ENCODE measurements around the gene DNM3.
"Not testable (repeated sequence)": the region's sequence is repeated elsewhere in the genome, so short reads cannot be mapped to it uniquely, and the experiment has no call there.

The DNM3 gene

DNA sequence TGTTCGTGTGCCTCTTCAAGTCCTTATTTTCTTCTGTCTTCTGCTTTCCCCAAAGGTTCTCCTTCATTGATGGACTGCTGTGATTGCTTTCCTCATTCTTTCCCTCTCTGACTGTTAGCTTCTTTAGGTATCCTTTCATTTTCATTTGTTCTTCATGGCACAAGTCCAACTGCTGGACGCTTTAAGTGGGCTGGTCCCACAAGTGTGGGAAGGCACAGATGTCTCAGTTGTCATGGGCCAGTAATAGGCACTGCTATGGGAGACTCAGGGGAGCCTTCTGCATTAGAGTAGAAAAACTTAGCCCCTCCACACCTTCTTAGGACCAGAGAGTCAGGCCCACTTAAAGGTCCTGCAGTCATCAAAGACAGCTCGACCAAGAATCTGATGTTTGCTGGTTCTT, 456.8 kb downstream of the DNM3 start:
- no peak for DNase-seq

DNA sequence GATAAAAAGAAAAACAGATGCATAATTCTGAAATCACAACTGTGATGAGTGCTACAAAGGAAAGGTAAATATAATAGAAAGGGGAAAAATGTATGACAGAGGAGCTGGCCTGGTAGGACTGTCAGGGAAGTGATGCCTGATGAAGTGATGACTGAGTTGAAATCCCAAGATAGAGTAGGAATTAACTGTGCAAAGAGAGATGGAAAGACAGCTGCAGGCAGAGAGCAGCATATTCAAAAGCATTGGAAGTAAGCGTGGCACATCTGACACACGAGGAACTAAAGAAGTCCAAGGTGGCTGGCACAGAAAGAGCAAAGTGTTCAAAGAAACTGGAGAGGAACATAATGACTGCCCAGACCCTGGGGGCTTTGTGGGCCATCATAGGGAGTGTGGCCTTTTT, 457.6 kb downstream of the DNM3 start:
- no peak for DNase-seq

DNA sequence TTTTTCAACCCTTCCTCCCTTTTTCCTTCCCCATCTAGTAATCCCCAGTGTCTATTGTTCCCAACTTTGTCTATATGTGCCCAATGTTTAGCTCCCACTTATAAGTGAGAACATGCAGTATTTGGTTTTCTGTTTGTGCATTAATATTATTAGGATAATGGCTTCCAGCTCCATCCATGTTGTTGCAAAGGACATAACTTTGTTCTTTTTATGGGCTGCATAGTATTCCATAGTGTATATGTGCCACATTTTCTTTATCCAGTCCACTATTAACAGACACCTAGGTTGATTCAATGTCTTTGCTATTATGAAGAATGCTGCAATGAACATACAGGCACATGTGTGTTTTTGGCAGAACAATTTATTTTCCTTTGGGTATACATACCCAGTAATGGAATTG, 458.2 kb downstream of the DNM3 start:
- DNase-seq, result no peak

DNA sequence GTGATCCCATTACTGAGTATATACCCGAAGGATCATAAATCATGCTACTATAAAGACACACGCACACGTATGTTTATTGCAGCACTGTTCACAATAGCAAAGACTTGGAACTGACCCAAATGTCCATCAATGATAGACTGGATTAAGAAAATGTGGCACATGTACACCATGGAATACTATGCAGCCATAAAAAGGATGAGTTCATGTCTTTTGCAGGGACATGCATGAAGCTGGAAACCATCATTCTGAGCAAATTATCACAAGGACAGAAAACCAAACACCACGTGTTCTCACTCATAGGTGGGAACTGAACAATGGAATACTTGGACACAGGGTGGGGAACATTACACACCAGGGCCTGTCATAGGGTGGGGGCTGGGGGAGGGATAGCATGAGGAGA, 466.2 kb downstream of the DNM3 start:
- DNase-seq, result not testable (repeated sequence)

DNA sequence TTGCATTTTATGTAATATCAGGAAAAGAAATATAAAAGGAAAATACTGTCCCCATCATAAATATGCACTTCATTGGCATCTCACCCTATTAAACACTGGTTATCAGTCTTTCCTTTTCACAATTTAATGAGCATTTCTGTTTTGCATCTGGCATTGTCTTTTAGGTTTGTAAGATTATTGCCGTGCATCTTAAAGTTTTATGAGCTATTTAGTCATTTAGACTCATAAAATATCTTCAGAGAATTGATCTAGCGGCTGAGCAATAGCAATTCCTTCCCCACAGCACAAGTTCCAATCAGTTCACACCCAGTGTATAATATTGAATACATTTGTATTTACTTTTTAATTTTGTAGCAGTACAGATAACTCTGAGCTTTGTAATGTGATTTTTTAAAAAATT, 466.8 kb downstream of the DNM3 start:
- no peak for DNase-seq

DNA sequence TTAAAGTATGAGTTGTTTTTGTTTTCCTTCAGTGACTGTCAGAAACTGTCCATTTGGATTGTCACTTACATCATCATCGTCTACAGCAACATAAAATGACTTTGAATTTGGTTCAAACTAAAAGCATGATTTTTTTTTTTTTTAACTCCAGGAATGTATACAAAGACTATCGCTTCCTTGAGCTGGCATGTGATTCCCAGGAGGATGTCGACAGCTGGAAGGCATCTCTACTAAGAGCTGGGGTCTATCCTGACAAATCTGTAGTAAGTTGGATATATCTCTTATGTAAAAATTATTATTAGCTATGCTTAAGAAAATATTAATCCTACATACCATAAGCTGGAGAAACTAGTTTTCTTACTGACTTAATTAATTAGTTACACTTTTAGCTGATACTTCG, 467.3 kb downstream of the DNM3 start:
- no peak for DNase-seq

DNA sequence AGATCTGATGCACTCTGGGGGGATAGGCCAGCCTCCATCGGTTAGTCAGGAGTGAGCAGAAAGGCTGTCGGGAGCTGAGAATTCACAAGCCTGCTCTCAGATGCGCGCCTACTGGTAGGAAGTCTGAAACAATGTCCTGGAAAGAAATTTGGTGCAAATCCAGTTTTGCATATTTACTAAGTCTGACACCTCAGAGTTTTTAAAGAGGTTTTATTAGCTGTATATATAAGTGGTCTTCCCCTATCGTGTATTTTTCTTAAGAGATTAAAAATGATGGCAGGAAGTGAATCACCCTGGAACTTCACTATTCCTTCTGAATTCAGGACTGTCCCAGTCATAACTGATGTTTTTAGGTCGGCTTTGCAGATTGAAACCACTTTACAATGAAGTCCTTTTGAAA, 479.4 kb downstream of the DNM3 start:
- no peak for DNase-seq

DNA sequence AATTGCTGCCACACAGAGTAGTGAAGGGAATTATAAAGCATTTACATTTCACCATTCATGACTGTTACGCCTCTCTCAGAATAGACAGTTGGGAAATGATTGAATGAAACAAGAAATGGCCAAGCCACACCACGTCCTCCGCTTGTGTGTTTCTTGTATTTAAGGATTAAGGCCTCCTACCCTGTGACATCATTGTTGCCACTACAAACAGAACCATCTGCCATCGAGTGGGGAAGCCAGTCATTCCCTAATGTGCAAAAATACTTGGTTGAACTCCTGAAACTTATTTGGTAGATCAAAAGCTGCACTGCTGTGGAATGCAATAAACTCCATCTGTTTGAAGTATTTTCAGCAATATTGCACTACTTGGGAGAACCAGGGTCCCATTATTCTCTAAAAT, 480.2 kb downstream of the DNM3 start:
- no peak for DNase-seq

DNA sequence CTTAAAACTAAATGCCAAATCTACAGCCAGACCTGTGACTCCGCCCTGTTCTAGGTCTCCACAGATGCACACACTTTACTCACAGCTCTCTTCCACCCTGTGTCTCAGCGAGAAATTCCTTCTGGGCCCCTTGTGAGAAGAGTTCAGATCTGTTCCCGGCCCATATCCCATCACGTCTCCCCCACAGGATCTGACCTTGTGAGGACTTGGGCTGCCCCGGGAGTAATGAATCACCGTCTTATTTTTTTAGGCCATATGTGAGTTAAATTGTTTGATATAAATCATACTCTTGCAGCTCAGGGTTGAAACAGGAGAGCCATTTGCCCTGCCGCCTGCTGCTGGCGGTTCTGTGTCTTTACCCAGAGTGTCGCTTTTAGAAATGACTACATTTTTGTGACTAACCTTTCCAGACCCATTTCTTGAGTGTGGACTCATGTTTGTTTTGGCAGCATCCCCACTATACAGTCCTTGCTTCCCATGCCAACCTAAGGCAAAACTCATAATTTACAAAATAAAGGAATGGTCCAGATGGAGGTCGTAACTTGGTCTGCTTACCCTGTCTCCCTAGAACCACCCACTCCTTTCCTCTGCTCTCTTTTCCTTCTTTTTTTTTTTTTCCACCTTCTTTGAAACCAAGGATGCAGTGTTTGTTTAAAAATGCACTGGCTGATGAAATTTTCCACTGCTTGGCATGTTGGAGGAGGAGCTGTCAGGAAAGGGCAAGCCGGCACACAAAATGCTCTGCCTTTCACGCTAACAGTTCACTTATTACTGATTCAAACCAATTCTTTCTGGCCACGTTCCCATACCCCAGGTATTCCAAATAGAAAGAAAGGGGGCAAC, 481.1 kb downstream of the DNM3 start:
- DNase-seq, result no peak

DNA sequence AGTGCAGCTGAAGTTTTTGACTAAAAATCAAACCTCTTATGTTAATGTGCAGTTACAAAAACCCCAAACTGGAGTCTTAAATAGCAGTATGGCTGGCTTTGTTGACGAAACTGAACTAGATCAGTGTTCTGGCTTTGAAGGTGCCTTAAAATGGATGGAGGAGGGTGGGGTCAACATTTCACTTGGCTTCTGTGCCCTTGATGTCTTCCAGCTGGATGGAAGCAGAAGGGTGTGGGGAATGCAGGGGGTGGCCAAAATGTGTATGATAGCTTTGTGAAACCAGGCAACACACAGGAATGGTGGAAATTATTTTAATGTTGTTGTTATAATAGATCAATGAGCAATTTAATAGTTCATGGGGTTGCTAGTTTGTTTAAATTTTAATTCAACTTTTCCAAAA, 482.4 kb downstream of the DNM3 start:
- no peak for DNase-seq

DNA sequence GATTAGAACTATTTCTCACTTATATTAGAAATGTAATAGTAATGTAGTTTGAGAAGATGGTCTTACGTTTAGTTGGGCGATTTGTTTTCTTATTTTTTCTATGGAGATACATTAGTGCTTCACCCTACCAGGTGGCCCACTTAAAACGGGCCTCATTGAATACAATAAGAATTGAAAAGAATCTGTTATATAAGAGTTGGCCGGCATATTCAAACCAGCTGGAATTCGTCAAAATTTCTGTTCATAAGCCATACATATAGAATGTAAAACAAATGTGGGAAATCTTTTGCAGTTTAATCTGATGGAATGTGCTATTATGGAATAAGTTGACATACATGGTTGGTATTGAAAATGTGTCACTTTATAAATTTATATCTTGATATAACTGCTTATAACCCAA, 482.8 kb downstream of the DNM3 start:
- DNase-seq, result no peak

DNA sequence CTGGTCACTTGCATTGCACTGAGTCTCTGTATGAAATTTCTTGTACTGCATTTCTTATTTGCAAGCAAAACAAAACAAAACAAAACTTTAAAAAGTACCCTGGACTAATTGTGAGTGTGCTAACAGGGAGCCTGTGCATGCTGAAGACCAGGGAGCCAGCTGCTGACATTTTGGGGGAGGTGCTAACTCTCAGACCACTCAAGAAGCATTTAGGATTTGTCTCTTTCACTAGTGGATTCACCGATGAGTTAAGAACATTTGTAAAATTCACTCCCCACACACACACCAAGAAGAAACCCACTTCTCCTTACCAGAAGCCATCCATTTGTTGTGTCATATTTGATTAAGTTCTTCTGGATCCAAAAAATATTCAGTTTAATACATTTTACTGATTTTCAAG, 483.5 kb downstream of the DNM3 start:
- no peak for DNase-seq

DNA sequence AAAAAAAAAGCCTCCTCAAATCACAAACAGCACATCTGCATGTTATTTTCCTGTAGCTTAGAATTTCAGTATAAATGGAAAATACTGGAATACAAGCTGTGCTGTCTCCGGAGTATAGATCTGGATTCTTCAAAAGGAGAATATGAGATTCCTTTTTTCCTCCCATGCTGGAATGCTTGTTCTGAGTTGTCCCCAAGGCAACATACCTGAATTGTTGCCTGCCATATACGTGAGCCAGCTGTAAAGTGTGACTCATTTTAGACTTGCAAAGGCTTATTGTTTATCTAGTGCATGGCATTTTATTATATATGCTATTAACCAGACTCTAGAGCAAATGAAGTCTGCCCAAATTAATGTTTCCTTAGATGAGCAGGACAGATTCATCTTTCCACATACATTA, 484.2 kb downstream of the DNM3 start:
- no peak for DNase-seq

DNA sequence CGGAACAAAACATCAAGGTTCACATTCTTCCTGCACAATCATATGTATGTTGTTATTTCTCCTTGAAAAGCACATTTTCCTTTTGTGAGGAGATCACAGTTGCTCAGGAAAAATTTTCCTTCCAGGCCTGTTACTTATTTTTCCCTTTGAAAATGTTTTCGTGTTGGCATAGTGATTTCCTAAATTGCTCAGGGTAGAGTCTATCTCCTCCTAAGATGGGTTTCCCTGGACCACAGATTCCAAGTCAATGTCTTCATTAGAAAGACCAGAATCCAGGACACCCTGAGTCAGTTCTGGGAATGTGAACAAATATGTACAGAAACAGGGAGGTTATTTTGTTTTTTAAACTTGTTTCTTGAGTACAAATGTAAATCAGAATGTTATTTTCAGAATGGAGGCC, 484.8 kb downstream of the DNM3 start:
- no peak for DNase-seq

DNA sequence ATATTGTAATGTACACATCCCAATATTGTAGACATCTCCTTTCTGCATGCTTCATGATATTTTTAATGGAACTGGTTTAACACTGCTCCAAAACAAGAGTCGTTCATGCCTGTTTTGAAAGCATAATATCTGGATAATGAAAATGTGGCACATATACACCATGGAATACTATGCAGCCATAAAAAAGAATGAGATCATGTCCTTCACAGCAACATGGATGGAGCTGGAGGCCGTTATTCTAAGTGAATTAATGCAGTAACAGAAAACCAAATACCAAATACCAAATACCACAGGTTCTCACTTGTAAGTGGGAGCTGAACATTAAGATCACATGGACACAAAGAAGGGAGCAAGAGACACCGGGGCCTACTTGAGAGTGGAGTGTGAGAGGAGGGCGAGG, 487.0 kb downstream of the DNM3 start:
- no peak for DNase-seq

DNA sequence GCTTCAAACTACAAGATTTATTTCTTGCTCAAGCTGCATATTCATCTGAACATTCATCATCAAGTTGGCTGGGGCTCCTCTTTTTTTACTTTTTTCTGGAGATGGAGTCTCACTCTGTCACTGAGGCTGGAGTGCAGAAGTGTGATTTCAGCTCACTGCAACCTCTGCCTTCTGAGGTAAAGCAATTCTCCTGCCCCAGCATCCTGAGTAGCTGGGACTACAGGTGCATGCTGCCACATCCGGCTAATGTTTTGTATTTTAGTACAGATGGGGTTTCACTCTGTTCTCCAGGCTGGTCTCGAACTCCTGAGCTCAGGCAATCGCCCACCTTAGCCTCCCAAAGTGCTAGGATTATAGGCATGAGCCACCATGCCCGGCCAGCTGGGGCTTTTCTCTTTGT, 490.9 kb downstream of the DNM3 start:
- DNase-seq, result no peak

DNA sequence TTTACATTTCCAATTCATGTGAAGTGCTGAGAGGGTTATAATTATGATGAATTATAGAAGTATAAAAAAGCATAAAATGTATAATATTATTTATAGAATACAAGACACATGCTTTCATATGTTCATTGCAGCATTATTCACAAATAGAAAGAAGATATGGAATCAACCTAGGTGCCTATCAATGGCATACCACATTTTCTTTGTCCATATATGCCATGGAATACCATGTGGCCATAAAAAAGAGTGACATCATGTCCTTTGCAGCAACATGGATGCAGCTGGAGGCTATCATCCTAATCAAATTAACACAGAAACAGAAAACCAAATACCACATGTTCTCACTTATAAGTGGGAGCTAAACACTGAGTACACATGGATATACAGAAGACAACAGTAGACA, 494.1 kb downstream of the DNM3 start:
- DNase-seq, result no peak

DNA sequence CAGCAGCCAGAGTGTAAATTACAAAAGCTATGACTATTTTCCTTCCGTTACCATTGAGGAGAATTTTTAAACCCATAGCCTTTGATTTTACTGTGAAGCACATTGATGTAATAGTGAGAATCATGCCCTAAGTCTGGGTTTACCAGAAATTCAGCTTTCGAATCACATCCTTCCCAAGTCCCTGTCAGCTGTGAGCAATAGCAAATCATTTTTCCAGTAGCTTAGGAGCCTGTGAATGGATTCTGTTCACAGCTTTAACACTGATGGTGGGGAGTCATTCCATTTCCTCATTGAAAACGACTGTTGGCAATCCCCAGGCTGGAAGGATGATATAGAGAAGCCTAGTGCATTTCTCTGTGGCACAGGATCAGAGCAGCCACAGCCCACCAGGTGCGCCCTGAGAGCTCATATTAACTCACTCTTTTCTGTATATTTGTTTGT, 497.0 kb downstream of the DNM3 start:
- DNase-seq, result peak; percentile 13

DNA sequence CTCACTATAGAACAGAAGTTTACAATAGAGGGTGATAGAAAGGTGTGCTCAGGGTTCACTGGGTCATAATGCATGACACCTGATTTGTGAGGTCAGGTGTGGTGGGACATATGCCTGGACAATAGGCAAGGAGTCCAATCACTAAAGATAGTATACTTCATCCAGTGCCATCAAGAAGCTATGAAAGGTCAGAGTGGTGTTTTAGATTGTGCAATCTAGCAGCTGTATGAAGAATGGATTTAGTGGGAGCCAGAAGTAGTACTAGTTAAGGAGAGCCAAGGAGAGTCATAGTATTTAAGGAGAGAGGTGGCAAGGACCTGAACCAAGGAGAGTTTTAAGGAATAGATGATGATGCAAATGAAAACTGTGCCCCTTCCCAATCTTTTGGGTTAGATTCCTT, 498.5 kb downstream of the DNM3 start:
- DNase-seq, result no peak

DNA sequence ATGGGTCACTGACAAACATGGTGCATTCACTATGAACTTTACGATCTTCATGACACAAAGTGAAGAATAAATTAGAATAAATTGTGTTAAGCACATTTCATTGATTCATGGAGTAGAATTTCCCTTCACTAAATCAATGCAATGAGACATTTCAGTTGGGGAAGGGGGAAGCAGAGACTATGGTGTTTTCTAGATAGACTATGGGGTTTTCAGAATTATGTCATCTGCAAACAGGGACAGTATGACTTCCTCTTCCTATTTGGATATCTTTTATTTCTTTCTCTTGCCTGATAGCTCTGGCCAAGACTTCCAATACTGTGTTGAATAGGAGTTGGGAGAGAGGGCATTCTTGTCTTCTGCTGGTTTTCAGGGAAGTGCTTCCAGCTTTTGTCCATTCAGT, 499.2 kb downstream of the DNM3 start:
- DNase-seq, result no peak

DNA sequence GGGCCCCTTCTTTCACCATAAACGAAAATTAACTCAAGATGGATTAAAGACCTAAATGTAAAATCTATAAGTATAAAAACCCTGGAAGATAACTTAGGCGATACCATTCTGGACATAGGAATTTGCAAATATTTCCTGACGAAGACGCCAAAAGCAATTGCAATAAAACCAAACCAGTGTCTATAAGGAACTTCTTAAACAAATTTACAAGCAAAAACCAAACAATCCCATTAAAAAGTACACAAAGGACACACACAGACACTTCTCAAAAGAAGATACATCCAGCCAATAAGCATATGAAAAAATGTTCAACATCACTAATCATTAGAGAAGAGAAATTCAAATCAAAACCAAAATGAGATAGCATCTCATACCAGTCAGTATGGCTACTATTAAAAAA, 500.4 kb downstream of the DNM3 start:
- DNase-seq, result no peak

DNA sequence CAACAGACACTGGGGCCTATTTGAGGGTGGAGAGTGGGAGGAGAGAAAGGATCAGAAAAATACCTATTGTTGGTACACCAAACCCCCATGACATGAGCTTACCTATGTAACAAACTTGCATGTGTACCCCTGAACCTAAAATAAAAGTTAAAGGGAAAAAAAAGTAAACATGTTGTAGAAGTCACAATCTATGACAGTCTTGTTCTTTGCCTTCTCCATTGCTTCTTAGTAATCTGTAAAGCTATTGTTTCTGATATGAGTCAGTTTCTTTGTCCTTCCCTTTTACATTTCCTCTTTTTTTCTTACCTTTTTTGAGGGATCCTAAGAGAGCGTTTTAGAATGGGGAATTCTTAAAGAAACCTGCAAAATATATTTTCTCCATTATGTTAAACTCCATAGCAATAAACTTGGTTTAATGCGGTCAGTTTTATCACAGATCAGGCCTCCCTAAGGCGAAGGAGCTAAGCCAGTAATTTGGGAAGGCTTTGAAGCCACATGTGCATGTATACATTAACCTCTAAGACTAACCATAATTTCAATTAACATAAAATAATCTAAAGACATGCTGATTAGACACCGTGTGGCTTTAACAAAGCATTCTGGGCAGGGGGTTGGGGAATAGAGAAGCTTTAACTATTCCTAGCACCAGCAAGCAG, 501.4 kb downstream of the DNM3 start:
- no peak for DNase-seq

DNA sequence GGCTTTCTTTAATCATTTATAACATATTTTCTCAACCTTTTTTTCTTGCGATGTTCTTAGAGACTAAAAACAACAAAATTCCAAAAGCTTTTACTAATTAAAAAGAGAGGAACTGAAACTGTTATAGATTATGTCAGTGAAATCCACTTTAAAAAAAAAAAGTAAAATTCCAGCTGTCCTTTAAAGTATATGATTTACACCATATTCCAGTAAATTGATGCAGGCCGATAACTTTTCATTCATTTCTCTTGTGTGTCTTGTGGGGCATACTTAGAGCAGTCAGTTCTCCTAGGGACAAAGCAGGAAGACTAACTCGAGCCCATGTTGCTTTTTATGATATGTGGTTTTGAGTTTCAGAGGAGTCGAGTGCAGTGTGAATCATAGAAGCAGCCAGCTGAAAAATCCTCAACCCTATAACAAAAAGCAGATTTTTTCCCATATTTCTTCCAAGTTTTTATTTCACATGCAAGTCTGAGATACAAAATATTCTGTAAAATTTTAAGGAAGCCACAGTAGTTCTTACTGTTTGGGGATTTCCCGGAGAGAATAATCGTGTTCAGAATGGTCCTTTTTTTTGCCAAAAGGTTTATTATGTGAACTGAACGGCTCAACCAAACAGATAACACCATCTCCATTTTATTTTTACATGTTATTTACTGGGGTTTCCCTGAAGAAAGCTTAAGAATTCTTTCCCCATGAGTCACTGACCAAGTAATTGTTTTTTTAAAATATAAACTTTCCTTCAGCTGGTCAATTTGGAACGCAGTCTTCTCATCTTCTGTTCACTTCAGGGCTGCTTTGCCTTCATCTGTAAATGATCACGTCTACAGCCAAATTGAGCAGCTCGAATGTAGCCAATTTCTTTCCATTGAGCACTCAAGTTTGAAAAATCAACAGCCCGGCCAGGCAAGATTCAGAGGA, 502.2 kb downstream of the DNM3 start:
- DNase-seq, result no peak

DNA sequence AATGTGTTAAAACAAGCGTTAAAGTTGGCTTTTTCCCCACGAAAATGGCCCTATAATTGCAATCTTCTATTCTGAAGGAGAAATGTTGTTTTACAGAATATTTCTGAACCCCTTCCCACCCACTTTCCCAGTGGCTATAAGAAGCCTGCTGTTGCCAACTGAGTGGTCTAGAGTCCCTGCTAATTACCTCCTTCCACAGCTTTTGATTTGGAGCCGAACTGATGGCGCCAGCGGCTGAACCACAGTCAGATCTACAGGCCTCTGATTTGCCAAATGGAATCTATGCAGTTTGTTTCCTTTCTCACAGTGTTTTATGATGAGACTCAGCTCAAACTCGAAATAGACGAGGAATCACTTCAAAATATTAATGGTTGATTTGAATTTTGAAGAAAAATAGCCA, 503.1 kb downstream of the DNM3 start:
- no peak for DNase-seq

Data from stimulated activated CD4-positive, alpha-beta T cell treated with anti-CD3 and anti-CD28 coated beads, Interleukin-4, amount 100 ng/mL, for 1 hour (primary cell).